Esophagus mucosa (tissue), 1 donor: ENCODE measurements around the gene CDK5R1. TPM values are rescaled to one million over a fixed set of nuclear protein-coding genes. Genes with fewer than 3 reads are reported as not detected.
"Not testable (repeated sequence)": the region's sequence is repeated elsewhere in the genome, so short reads cannot be mapped to it uniquely, and the experiment has no call there.

Experiments
- ATAC-seq: fragments of 200-7000 bp; cut with Tn5 transposase; one replicate; pipeline ENCODE4 v1.9.1; 2020
- total RNA-seq: library from RNA; stranded (reverse); gene quantifications from one replicate; pipeline ENCODE4 v1.2.4, GENCODE V29; 2023
- donor health status: DM: yes; HTN: yes; CAD: no.

Gene CDK5R1
- total RNA-seq, 1 donor from 2014 or later: 12.6 TPM

GRCh38 chr17:32518646-32519227 is 31.9 kb downstream of the CDK5R1 start:
- ATAC-seq: no peak

GRCh38 chr17:32519228-32520103 is 32.7 kb downstream of the CDK5R1 start:
- peak; percentile 69 for ATAC-seq

- ATAC-seq: peak; percentile 26
Observed at GRCh38 chr17:32520104-32520701, 33.4 kb downstream of the CDK5R1 start.

GRCh38 chr17:32520737-32521404 is 34.1 kb downstream of the CDK5R1 start:
- ATAC-seq: no peak

GRCh38 chr17:32523017-32523680 is 36.4 kb downstream of the CDK5R1 start:
- peak; percentile 14 for ATAC-seq

GRCh38 chr17:32523827-32524552 is 37.2 kb downstream of the CDK5R1 start:
- no peak for ATAC-seq

- ATAC-seq: not testable (repeated sequence)
Observed at GRCh38 chr17:32524553-32524880, 37.7 kb downstream of the CDK5R1 start.

GRCh38 chr17:32525122-32525521 is 38.3 kb downstream of the CDK5R1 start:
- ATAC-seq: no peak

GRCh38 chr17:32527146-32527545 is 40.4 kb downstream of the CDK5R1 start:
- ATAC-seq: no peak

GRCh38 chr17:32528825-32529224 is 42.0 kb downstream of the CDK5R1 start:
- no peak for ATAC-seq

GRCh38 chr17:32529604-32530003 is 42.8 kb downstream of the CDK5R1 start:
- ATAC-seq: no peak

- ATAC-seq: no peak
Observed at GRCh38 chr17:32533296-32533695, 46.5 kb downstream of the CDK5R1 start.

GRCh38 chr17:32536736-32537643 is 50.2 kb downstream of the CDK5R1 start:
- ATAC-seq: no peak

Other genes starting within 250 kb of the CDK5R1 start
- gene RHBDL3, start 221.2 kb upstream of the CDK5R1 start, total RNA-seq: 0.08 TPM
- gene C17orf75, start 144.8 kb upstream of the CDK5R1 start, total RNA-seq: 11.6 TPM
- 131 TPM for gene ZNF207, start 136.8 kb upstream of the CDK5R1 start, total RNA-seq
- gene PSMD11, start 42.5 kb upstream of the CDK5R1 start, total RNA-seq: 87.0 TPM